HK-2 (cell line): Measurements from ENCODE around the gene SLC1A4.

Experiments
- DNase-seq: peaks from one replicate; pipeline ENCODE4 v3.0.0-alpha.2; 2018; ENCODE audit not compliant: unreplicated experiment

The SLC1A4 gene

GRCh38 chr2:65072181-65072970 lies 83.2 kb downstream of the SLC1A4 start:
- DNase-seq, result no peak
